Left forelimb (tissue), 1 donor: ENCODE data around the gene PNPLA1.
"Not testable (repeated sequence)": the region's sequence is repeated elsewhere in the genome, so short reads cannot be mapped to it uniquely, and the experiment has no call there.

Experiments
- DNase-seq: peaks from one replicate; pipeline ENCODE4 v3.0.0-alpha.2; 2018; ENCODE audit warnings: low spot score

PNPLA1 gene

DNA sequence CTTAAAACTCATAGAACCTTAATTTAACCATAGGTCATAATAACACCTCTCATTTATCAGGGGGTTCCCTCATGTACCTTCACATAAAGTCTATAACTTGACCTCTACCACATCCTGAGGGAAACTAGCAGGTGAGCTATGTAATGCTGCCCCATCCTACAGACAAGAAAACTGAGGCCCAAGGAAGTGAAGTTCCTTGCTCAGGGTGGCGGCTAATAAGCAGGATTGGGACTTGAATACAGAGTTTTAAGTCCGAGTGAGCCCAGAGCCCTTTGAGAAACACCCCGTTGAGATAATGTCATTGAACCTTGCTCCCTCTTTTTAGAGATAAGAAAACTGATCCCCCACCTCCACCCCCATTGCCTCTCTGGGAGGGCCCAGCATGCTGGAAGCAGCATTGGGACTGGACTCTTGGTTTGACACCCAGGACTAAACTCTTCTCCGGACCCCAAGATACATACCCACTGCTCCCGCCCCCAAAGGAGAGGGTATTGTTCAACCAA lies 66.4 kb downstream of the PNPLA1 start:
- DNase-seq, result no peak

DNA sequence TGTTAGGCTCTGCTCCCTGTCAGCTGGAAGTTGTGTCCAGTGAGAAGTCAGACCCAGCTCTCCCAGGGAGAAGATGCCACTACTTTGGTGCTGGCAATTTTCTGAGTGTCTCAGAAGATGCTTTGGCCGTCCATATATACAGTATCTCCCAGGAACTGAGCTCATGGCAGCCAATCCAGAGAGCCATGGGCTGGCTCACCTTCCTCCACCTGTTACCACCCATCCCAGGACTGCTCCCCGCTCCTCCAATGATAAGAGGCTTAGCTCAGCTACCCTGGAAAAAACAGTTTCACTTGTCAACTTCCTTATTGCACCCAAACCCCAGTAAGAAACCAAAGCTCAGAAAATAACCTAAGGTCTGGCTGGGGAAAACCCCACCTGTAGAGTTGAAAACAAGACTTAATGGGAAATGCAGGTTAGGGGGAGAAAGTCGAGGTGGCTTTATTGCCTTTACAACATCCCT lies 67.0 kb downstream of the PNPLA1 start, which contains the start of gene BNIP5:
TSS of gene BNIP5 (minus strand) at position 110 of the 463 bp plus-strand sequence. CDS start 6,198 bp downstream, outside the sequence.
- no peak for DNase-seq

DNA sequence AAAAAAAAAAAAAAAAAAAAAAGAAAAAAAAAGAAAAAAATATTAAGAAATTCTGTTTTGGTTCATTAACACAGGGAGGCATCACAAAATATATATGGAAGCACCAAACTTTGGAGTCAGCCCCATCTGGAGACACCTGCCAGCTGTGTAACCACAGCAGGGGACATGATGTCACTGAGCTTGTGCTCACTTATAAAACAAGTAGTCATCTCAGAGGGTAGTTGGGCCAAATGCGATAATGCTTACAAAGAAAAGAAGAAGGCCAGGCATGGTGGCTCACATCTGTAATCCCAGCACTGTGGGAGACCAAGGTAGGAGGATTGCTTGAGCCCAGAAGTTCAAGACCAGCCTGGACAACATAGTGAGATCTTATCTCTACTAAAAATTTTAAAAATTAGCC lies 68.0 kb downstream of the PNPLA1 start:
- no peak for DNase-seq

DNA sequence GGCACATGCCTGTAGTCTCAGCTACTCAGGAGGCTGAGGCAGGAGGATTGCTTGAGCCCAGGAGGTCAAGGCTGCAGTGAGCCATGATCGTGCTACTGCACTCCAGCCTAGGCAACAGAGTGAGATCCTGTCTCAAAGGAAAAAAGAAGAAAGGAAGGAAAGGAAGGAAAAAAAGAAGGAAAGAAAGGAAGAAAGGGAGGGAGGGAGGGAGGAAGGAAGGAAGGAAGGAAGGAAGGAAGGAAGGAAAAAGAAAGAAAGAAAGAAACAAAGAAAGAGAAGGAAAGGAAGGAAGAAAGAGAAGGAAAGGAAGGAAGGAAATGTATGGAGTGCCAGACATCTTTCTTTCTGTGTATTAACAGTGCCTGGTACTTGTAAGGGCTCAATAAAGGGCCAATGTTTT lies 68.4 kb downstream of the PNPLA1 start:
- not testable (repeated sequence) for DNase-seq

DNA sequence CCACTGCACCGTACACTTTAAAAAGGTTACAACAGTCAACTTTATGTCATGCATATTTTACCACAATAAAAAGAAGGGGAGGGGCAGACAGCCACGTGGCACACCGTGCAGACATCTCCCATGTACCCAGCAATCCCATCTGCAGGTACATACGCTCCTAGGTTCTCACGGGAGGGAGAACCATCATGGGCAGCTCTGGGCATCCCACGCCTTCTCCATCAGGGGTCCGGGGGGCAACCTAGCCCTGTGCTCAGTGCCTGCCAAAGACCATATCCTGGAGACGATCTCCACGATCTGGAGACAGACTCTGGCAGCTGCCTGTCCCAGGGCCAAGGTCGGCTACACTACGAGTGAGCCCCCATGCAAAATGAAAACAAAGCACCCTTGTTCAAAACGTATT lies 69.3 kb downstream of the PNPLA1 start:
- no peak for DNase-seq

DNA sequence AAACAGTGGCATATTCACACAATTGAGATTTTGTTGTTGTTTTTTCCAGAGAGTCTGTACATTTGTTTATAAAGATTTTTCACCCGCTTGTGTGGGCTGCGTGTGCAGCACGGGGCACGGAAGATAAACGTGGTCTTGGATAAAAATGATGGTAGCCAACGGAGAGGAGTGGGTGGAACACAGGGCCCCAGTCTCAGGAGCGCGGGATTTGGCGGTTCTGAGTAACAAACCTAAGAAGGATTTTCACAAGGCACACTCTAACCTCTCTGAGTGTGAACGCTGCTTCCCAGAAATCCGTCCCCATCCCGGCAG lies 70.4 kb downstream of the PNPLA1 start:
- DNase-seq, result no peak

DNA sequence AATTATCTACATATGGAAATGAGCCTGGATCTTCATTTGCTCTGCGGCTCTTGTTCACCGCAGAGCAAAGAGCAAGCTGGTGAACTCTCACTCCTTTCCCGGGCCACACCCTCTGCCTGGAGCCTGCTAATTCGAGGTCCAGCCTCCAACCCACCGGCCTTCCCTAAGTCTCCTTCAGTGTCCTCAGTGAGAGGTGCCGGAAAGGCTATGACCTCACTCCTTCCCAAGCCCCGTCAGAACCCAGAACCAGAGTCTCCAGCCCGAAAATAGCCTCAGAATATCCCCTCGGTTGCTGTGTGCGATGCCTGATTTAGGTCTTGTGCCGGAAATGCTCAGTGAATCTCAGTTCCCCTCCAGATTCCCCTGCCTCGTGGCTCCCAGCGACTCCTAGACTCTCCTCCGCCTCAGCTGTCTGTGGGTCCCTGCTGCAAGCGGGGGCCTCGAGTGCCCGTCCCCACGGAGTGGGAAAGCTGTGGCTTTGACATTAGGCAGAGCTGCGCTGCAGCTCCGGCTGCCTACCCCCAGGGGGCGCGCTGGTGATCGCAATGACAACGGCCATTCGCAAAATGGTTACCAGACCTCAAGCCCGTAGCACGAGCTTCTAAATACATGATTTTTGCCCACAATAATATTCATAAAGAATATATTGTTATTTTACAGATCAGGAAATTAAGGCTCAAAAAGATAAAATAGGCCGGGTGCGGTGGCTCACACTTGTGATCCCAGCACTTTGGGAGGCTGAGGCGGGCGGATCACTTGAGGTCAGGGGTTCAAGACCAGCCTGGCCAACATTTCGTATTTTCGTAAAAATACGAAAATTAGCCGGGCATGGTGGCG lies 71.0 kb downstream of the PNPLA1 start:
- DNase-seq, result peak; percentile 79

DNA sequence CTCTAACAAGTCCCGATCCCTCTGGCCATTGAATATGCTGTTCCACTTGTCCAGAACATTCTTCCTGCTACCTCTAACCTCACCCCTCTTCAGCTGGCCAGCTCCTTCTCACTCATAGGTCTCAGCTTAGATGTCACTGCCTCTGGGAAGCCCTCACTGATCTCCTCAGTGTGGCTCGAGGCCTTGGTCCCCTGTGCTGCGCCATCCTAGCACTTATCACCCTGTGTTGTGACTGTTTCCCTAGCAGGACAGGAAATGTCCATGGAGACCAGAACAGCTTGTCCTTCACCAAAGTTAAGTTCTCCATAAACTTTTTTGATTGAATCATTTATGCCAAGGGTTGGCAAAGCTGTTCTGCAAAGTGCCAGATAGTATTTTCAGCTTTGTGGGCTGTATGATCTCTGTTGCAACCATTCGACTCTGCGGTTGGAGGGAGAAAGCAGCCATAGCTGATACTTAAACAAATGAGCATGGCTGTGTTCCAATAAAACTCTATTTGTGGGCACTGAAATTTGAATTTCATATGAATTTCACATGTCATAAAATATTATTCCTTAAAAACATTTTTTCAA lies 73.3 kb downstream of the PNPLA1 start:
- no peak for DNase-seq

DNA sequence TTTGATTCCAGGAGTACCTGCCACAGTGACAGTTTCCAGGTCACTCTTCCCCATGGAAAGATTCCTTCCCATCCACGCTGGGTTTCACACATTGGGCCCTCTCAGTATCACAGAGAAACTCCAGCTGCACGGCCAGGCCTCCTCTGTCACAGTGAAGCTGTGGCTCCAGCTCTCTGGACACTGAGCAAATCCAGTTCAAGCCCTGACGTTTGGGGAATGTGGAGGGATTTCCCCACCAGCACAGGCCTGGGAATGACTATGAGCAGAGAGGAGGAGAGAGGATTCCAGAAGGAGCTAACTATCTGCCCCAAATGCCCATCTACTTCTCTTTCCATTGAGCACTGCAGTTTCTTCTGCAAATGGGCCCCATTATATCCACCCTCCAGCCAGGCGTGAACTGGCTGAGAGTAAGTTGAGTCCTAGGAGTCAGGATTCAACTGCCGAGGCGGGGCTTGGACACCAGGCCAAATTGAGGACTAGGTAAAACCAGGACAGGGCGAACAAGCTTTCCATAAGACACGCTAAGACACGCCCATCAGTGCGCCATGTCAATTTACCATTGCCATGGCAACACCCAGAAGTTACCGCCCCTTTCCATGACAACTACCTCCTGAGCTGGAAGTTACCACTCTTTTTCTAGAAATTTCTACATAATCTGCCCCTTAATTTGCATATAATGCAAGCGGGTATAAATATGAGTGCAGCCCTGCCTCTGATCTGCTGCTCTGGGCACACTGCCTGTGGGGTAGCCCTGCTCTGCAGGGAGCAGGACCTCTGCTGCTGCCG lies 76.0 kb downstream of the PNPLA1 start:
- no peak for DNase-seq

DNA sequence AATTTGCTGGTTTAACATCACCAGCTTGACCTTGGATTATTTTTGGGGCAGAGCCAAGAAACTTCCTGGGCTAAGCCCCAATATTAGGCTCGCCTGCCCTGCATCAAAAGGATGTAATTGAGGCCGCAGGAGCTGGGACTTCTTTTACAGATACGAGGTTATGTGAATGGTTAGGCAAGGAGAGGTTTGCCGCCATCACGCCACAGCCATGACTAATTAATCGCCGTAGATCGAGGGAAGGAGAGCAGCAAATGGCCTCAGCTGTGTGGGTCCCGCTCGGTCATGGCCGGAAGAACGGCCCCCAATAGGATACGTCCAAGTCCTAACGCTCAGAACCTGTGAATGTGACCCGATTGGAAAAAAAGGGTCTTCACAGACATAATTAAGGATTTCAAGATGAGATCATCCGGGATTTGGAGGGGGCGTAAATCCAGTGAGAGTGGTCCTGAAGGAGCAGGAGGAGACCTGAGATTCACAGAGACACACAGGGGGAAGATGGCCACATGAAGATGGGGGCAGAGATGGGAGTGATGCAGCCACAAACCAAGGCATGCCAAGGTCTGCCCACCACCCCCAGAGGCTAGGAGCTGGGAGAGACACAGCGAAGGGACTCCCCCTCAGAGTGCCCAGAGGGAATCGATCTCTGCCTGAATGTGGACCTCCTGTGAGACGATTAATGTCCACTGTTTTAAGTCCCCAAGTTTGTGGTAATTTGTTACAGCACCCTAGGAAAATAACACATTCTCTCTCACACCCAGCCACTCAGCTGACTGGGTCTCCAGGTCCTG lies 76.8 kb downstream of the PNPLA1 start:
- peak; percentile 51 for DNase-seq

DNA sequence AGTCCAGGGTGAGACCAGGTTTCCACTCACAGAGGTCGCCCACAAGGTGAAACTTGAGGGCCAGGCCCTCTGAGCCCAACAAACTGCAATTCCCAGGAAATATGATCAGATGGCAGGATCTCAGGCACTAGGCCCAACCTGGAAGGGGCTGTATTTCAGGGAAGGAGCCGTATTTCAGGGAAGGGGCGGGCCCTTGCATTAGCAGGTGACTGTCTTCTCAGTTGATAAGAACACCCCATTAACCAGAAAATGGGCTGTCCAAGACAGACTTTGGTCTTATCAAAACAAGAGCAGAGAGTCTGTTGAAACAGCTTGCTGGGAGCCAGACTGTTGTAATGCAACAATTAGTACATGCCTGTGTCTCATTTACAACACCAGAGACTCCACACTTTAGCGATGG lies 77.8 kb downstream of the PNPLA1 start:
- DNase-seq, result no peak

DNA sequence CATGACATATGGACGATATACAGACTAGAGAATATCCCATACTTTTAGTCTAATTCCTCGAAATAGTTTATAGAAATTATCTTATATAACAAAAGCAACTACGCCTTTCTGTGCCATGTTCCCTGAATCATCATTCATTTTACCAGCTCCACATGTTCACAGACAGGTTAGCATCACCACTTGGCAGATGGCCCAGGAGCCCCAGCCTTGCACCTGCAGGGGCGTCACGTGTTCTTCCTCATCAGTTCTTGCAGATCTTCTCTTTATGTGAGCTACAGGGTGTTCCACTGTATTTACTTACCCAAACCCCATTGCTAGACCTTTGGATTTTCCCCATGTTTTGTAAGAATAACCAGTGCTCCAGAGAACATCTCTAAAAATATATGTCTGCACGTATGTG lies 79.4 kb downstream of the PNPLA1 start:
- DNase-seq, result no peak

DNA sequence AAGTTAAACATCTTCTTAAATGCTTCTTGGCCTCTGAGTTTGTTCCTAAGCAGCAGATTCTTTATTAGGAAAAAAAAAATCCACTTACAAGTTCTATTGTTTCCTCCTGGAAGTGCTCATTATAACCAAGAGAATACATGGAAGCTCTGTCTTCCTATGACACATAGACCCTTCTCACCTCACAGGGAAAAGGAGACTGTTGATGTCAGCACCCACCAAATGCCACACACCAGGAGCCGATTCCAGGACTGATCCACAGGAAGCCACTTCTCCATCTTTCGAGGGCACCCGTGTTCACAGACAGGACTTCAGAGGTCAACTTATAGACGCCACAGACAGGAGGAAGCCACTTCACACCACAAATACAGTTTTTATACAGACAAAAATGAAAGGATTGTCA lies 80.2 kb downstream of the PNPLA1 start:
- DNase-seq, result no peak

DNA sequence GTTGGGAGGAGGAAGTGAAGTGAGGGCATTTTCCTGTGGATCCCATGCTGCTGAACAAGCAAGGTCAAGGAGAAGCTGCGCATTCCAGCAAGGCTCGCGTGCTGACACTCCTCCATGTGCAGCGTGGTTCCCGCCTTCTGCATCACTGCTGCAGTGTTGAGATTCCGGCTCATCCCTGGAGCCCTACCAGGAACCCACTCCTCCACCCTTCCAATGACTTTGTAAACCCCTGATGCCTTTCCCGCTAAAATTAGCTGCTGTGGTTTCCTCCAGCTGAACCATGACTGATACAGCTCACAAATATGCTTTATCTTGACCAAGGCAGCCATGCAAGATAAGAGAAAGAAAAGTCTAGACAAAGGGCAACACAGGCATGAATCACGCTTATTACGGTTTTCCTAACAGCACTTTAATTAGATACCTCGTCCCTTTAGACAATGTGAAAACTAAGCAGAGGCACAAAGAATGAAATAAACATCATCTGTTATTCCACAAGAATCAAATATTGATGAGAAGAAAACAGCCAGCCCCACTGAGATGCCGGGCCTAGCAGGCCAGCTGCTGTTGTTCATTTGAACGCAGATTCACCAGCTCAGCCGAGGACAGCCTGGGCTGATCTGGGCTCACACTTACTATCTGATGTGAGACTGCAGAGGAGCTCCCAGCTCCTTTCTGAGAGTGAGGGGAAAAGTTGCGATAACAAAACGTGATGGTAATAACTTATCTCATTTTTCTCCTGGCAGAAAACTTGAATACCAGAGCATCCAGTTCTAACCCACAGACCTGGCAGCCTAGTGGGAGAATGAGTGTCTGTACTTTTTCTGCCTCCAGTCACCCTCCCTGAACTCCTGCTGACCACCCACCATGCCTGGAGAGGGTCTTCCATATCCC lies 81.1 kb downstream of the PNPLA1 start:
- DNase-seq, result no peak

DNA sequence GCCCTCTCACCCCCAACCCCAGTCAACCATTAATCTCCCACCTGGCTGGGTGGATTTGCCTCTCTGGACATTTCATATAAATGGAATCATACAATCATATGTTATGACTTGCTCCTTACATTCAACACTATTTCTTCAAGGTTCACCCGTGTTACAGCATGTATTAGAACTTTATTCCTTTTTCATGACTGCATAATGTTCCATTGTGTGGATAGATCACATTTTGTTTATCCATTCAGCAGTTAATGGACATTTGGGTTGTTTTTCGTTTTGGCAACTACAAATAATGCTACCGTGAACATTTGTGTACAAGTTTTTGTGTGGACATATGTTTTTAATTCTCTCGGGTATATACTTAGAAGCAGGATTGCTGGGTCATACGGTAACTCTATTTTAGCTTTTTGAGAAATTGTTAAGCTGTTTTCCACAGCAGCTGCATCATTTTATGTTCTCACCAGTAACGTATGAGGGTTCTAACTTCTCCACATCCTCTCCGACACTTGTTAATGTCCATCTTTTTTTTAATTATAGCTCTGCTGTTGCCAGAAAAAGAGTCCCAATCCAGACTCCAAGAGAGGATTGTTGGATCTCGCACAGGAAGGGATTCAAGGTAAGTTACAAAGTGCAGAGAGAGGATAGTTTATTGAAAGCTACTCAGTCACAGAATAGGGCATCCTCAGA lies 82.8 kb downstream of the PNPLA1 start:
- DNase-seq, result no peak

DNA sequence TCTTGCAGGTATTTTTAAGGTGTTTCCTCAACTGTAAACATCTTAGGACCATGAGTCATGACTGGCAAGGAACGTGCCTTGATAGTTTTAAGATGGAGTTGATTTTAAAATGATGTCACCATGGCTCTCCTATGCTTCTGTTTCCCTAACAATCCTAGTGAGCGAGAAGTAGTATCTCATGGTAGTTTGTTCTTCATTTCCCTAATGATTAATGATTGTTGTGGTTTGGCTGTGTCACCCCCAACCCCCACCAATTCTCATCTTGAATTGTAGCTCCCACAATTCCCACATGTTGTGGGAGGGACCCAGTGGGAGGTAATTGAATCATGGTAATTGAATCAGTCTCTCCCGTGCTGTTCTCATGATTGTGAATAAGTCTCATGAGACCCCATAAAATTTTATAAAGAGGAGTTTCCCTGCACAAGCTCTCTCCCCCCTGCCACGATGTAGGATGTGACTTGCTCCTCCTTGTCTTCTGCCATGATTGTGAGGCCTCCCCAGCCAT lies 83.6 kb downstream of the PNPLA1 start:
- peak; percentile 30 for DNase-seq

DNA sequence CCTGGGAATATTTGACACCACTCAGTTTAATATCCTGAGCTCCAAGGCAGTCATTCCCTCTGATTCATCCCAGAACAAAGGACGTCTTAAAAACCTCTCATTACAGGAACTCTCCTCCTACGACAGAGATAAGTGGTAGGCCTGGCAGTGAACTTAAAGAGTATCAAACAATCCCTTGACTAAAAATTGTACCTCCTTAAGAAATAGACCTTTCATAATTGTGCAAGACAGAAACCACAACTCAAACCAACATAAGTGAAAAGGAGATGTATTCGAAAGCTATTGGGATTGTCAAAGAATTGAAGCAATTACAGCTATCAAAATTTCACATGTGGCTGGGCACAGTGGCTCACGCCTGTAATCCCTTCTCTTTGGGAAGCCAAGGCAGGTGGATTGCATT lies 86.0 kb downstream of the PNPLA1 start:
- peak; percentile 20 for DNase-seq

DNA sequence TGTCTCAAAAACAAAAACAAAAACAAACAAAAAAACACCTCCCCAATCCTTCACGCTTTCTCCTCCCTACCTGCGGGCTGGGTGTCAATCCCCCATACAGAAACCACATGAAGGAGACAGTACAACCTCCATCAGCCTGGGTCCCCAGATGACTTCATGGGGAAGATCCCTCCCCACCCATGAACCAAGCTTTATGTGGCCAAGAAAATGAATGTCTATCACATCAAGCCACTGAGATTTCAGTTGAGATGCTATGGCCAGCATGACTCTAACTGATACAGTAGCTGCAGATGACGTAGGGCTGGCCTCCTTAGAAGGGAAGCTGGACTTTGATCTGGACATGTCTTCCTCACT lies 88.0 kb downstream of the PNPLA1 start:
- DNase-seq, result no peak
